SK-N-SH treated with all-trans-retinoic acid at 6 μM for 48 hours (cell line): ENCODE measurements around the gene SLC17A9.

Experiments used
- ATAC-seq: fragments of 200-7000 bp; cut with Tn5 transposase; 3 replicates; pipeline ENCODE4 v1.9.1; 2020; ENCODE audit warnings: mild to moderate bottlenecking, moderate library complexity
- ARNTL ChIP-seq: fragments of 450-650 bp; formaldehyde crosslinking; IDR thresholded peaks from 2 replicates; pipeline ENCODE4 v1.5.0; 2020; ENCODE audit warnings: low read depth, mild to moderate bottlenecking, moderate library complexity, borderline replicate concordance
- BACH2 ChIP-seq: fragments of 250-450 bp; sonication (Bioruptor Pico); IDR thresholded peaks from 2 replicates; pipeline ENCODE4 v1.9.0; 2021; ENCODE audit warnings: mild to moderate bottlenecking, borderline replicate concordance
- CSDC2 ChIP-seq: fragments of 250-450 bp; sonication (Bioruptor Pico); IDR thresholded peaks from 2 replicates; pipeline ENCODE4 v1.5.0; 2020; ENCODE audit warnings: mild to moderate bottlenecking, moderate library complexity
- ESRRG ChIP-seq: fragments of 250-450 bp; sonication (Bioruptor Pico); IDR thresholded peaks from 2 replicates; pipeline ENCODE4 v1.6.1; 2021; ENCODE audit warnings: mild to moderate bottlenecking
- GLIS3 ChIP-seq: fragments of 250-450 bp; sonication (Bioruptor Pico); IDR thresholded peaks from 2 replicates; pipeline ENCODE4 v1.5.0; 2020; ENCODE audit warnings: mild to moderate bottlenecking, moderate library complexity
- ISL1 ChIP-seq: fragments of 250-450 bp; sonication (Bioruptor Pico); IDR thresholded peaks from 2 replicates; pipeline ENCODE4 v2.1.2; 2022; ENCODE audit warnings: mild to moderate bottlenecking, moderate library complexity
- OSR1 ChIP-seq: fragments of 250-450 bp; sonication (Bioruptor Pico); IDR thresholded peaks from 2 replicates; pipeline ENCODE4 v1.8.0; 2022; ENCODE audit warnings: moderate library complexity, mild to moderate bottlenecking, inconsistent platforms
- POU6F1 ChIP-seq: fragments of 250-450 bp; sonication (Bioruptor Pico); IDR thresholded peaks from 2 replicates; pipeline ENCODE4 v1.8.0; 2021; ENCODE audit warnings: low read depth, mild to moderate bottlenecking, moderate library complexity, borderline replicate concordance
- RARB ChIP-seq: fragments of 250-450 bp; sonication (Bioruptor Pico); IDR thresholded peaks from 2 replicates; pipeline ENCODE4 v1.8.0; 2021; ENCODE audit warnings: mild to moderate bottlenecking, moderate library complexity
- SNAI2 ChIP-seq: fragments of 250-450 bp; sonication (Bioruptor Pico); IDR thresholded peaks from 2 replicates; pipeline ENCODE4 v1.5.0; 2020; ENCODE audit warnings: mild to moderate bottlenecking, moderate library complexity
- TCF4 ChIP-seq: fragments of 250-450 bp; sonication (Bioruptor Pico); IDR thresholded peaks from 2 replicates; pipeline ENCODE4 v1.8.0; 2021; ENCODE audit warnings: mild to moderate bottlenecking, moderate library complexity, borderline replicate concordance
- TOX ChIP-seq: fragments of 250-450 bp; sonication (Bioruptor Pico); IDR thresholded peaks from 2 replicates; pipeline ENCODE4 v1.8.0; 2021; ENCODE audit warnings: mild to moderate bottlenecking, moderate library complexity, borderline replicate concordance
- TSHZ2 ChIP-seq: fragments of 250-450 bp; sonication (Bioruptor Pico); IDR thresholded peaks from 2 replicates; pipeline ENCODE4 v1.5.0; 2020; ENCODE audit warnings: mild to moderate bottlenecking, moderate library complexity
- ZC3H10 ChIP-seq: fragments of 250-450 bp; sonication (Bioruptor Pico); IDR thresholded peaks from 2 replicates; pipeline ENCODE4 v1.5.1; 2021; ENCODE audit warnings: mild to moderate bottlenecking, moderate library complexity
- ZFP3 ChIP-seq: fragments of 250-450 bp; sonication (Bioruptor Pico); IDR thresholded peaks from 2 replicates; pipeline ENCODE4 v1.5.0; 2020; ENCODE audit warnings: mild to moderate bottlenecking, moderate library complexity
- ZFP30 ChIP-seq: fragments of 450-650 bp; formaldehyde crosslinking; IDR thresholded peaks from 2 replicates; pipeline ENCODE4 v1.5.0; 2022; ENCODE audit warnings: mild to moderate bottlenecking, moderate library complexity
- ZNF565 ChIP-seq: fragments of 450-650 bp; formaldehyde crosslinking; conservative IDR thresholded peaks from 2 replicates; pipeline ENCODE4 v1.5.0; 2020; ENCODE audit warnings: low read depth, mild to moderate bottlenecking, moderate library complexity
- ZNF8 ChIP-seq: fragments of 450-650 bp; formaldehyde crosslinking; IDR thresholded peaks from 2 replicates; pipeline ENCODE4 v1.5.0; 2020; ENCODE audit warnings: mild to moderate bottlenecking, moderate library complexity
- TF ChIP-seq, protein P1 (sequence below): fragments of 250-450 bp; sonication (Bioruptor Pico); IDR thresholded peaks from 2 replicates; pipeline ENCODE4 v1.8.0; 2020; ENCODE audit warnings: mild to moderate bottlenecking, moderate library complexity, borderline replicate concordance
- TF ChIP-seq, protein P2 (sequence below): fragments of 250-450 bp; sonication (Bioruptor Pico); IDR thresholded peaks from 2 replicates; pipeline ENCODE4 v1.5.1; 2020; ENCODE audit warnings: low read depth, mild to moderate bottlenecking, moderate library complexity

The SLC17A9 gene

DNA sequence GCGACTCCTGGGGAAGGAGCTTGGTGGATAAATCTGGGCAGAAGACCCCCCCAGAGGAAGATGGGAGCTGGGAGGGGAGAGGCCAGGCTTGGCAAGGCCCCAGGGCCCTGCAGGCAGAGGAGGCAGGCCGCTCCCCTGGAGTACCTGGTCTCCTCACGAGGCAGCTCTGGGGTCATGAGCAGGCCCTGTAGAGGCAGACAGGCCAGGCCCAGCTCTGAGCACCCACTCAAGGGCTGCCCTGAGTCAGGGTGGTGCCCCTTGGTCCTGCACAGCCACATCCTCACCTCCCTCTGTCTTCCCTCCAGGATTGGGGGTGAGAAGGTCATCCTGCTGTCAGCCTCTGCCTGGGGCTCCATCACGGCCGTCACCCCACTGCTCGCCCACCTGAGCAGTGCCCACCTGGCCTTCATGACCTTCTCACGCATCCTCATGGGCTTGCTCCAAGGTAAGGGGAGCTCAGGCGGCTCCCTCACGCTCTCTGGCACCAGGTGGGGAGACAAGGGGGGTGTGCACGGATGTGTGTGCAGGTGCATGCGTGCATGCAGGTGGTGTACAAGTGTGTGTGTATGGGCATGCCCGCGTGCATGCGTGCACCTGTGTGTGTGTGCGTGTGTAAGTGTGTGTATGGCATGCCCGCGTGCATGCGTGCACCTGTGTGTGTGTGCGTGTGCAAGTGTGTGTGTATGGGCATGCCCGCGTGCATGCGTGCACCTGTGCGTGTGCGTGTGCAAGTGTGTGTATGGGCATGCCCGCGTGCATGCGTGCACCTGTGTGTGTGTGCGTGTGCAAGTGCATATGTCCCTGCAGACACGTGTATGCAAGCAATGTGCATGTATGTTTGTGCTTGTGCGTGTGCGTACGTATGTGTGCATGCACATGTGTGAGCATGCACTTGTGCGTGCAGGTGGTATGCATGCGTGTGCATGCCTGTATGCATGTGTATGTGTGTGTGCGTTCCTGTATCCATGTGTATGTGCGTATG is 4.9 kb downstream of the SLC17A9 start:
- TF ChIP-seq, protein P1, sequence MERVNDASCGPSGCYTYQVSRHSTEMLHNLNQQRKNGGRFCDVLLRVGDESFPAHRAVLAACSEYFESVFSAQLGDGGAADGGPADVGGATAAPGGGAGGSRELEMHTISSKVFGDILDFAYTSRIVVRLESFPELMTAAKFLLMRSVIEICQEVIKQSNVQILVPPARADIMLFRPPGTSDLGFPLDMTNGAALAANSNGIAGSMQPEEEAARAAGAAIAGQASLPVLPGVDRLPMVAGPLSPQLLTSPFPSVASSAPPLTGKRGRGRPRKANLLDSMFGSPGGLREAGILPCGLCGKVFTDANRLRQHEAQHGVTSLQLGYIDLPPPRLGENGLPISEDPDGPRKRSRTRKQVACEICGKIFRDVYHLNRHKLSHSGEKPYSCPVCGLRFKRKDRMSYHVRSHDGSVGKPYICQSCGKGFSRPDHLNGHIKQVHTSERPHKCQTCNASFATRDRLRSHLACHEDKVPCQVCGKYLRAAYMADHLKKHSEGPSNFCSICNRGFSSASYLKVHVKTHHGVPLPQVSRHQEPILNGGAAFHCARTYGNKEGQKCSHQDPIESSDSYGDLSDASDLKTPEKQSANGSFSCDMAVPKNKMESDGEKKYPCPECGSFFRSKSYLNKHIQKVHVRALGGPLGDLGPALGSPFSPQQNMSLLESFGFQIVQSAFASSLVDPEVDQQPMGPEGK: no peak
- TF ChIP-seq TSHZ2 (CRISPR knock-in tag): no peak
- no peak for TF ChIP-seq ARNTL
- no peak for TF ChIP-seq RARB (CRISPR knock-in tag)
- ATAC-seq: no peak

GRCh38 chr20:62958388-62959100 is 6.0 kb downstream of the SLC17A9 start:
- ATAC-seq: no peak
- TF ChIP-seq TOX (CRISPR knock-in tag) (no peak), OSR1 (CRISPR knock-in tag) (no peak), TCF4 (CRISPR knock-in tag) (no peak), ISL1 (CRISPR knock-in tag) (no peak), ZFP3 (CRISPR knock-in tag) (no peak), SNAI2 (no peak), CSDC2 (CRISPR knock-in tag) (no peak), ARNTL (no peak), BACH2 (no peak), ZC3H10 (CRISPR knock-in tag) (no peak), ZNF8 (CRISPR knock-in tag) (no peak), TSHZ2 (CRISPR knock-in tag) (no peak), GLIS3 (CRISPR knock-in tag) (no peak), RARB (CRISPR knock-in tag) (no peak), ZNF565 (CRISPR knock-in tag) (no peak), ESRRG (CRISPR knock-in tag) (no peak), POU6F1 (CRISPR knock-in tag) (no peak), ZFP30 (no peak)
- TF ChIP-seq, protein P2, sequence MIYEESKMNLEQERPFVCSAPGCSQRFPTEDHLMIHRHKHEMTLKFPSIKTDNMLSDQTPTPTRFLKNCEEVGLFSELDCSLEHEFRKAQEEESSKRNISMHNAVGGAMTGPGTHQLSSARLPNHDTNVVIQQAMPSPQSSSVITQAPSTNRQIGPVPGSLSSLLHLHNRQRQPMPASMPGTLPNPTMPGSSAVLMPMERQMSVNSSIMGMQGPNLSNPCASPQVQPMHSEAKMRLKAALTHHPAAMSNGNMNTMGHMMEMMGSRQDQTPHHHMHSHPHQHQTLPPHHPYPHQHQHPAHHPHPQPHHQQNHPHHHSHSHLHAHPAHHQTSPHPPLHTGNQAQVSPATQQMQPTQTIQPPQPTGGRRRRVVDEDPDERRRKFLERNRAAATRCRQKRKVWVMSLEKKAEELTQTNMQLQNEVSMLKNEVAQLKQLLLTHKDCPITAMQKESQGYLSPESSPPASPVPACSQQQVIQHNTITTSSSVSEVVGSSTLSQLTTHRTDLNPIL (CRISPR knock-in tag): no peak
- TF ChIP-seq, protein P1: no peak
